HEK293 (cell line): ENCODE measurements around the gene ARIH2.
A peak's percentile ranks its signal among the peaks of the same experiment; 100 is the strongest.

Experiments
- CTCF ChIA-PET: fragments of 350-600 bp; formaldehyde crosslinking; extraction: SDS; loops from one replicate; lab custom pipeline; 2021; ENCODE audit warnings: antibody characterized with exemption; lab: Yijun Ruan, JAX
- POLR2A ChIA-PET: fragments of 300-600 bp; formaldehyde crosslinking; extraction: SDS; loops from one replicate; lab custom pipeline; 2020; ENCODE audit warnings: antibody characterized with exemption, inconsistent platforms; lab: Yijun Ruan, JAX
- H3K27ac ChIP-seq: fragments of 200-500 bp; sonication (Bioruptor generic); 2 replicates; pipeline ENCODE4 v1.5.1; 2014; ENCODE audit warnings: low read depth, low read length, control low read depth, inconsistent platforms; ENCODE audit errors: extremely low read depth
- H3K36me3 ChIP-seq, 2 experiments: fragments of 200-500 bp in 1 of 2; sonication (Bioruptor generic) in 1 of 2; 1 replicate in 1 of 2; 2 replicates in 1 of 2; pipeline ENCODE4 v1.5.1; 2014 to 2017; ENCODE audit warnings: inconsistent platforms in 2 of 2, low read length in 2 of 2; ENCODE audit not compliant: control insufficient read depth in 2 of 2, insufficient read depth in 1 of 2
- H3K4me1 ChIP-seq: fragments of 200-500 bp; sonication (Bioruptor generic); 2 replicates; pipeline ENCODE4 v1.5.1; 2014; ENCODE audit warnings: mild to moderate bottlenecking, low read length, inconsistent platforms; ENCODE audit not compliant: control insufficient read depth, insufficient read depth
- H3K4me3 ChIP-seq: 2 replicates; pipeline ENCODE4 v1.5.1; 2011; ENCODE audit warnings: low read depth, mild to moderate bottlenecking, control low read depth, low read length, moderate library complexity
- H3K9me3 ChIP-seq: fragments of 200-500 bp; sonication (Bioruptor generic); 2 replicates; pipeline ENCODE4 v1.5.1; 2014; ENCODE audit warnings: low read depth, low read length, inconsistent platforms; ENCODE audit not compliant: control insufficient read depth, insufficient read depth
- BCL11B ChIP-seq: fragments of 450-650 bp; formaldehyde crosslinking; IDR thresholded peaks from 2 replicates; pipeline ENCODE4 v1.5.1; 2016; ENCODE audit warnings: low read depth, missing biosample characterization, missing genetic modification characterization
- GLI2 ChIP-seq: fragments of 450-650 bp; formaldehyde crosslinking; IDR thresholded peaks from 2 replicates; pipeline ENCODE4; 2017; ENCODE audit warnings: missing biosample characterization, missing genetic modification characterization, low read depth, borderline replicate concordance
- GLIS1 ChIP-seq: fragments of 450-650 bp; formaldehyde crosslinking; IDR thresholded peaks from 2 replicates; pipeline ENCODE4 v1.5.1; 2016; ENCODE audit warnings: missing biosample characterization, missing genetic modification characterization
- GLIS2 ChIP-seq: fragments of 450-650 bp; formaldehyde crosslinking; IDR thresholded peaks from 2 replicates; pipeline ENCODE4 v1.5.1; 2016; ENCODE audit warnings: missing biosample characterization, missing genetic modification characterization
- KLF1 ChIP-seq: fragments of 450-650 bp; formaldehyde crosslinking; IDR thresholded peaks from 2 replicates; pipeline ENCODE4 v1.5.1; 2016; ENCODE audit warnings: missing biosample characterization, missing genetic modification characterization
- KLF10 ChIP-seq: fragments of 450-650 bp; IDR thresholded peaks from 2 replicates; pipeline ENCODE4 v1.5.1; 2018; ENCODE audit warnings: missing biosample characterization, mild to moderate bottlenecking, missing genetic modification characterization
- ZFP69B ChIP-seq: fragments of 450-650 bp; formaldehyde crosslinking; IDR thresholded peaks from 2 replicates; pipeline ENCODE4 v1.5.1; 2016; ENCODE audit warnings: missing biosample characterization, missing genetic modification characterization
- ZIC2 ChIP-seq: fragments of 450-650 bp; formaldehyde crosslinking; IDR thresholded peaks from 2 replicates; pipeline ENCODE4 v1.5.1; 2016; ENCODE audit warnings: missing biosample characterization, missing genetic modification characterization
- ZNF10 ChIP-seq: fragments of 450-650 bp; formaldehyde crosslinking; IDR thresholded peaks from 2 replicates; pipeline ENCODE4 v1.5.1; 2017; ENCODE audit warnings: missing biosample characterization, missing genetic modification characterization
- ZNF423 ChIP-seq: fragments of 450-650 bp; formaldehyde crosslinking; IDR thresholded peaks from 2 replicates; pipeline ENCODE4 v1.5.1; 2016; ENCODE audit warnings: missing biosample characterization, missing genetic modification characterization
- ZNF558 ChIP-seq: fragments of 450-650 bp; formaldehyde crosslinking; IDR thresholded peaks from 2 replicates; pipeline ENCODE4 v1.5.1; 2016; ENCODE audit warnings: missing biosample characterization, missing genetic modification characterization
- TF ChIP-seq, protein P1 (sequence below): IDR thresholded peaks from 2 replicates; pipeline ENCODE4 v1.6.1; 2011; ENCODE audit warnings: mild to moderate bottlenecking, low read depth, low read length, borderline replicate concordance
- TF ChIP-seq, protein P2 (sequence below): fragments of 450-650 bp; formaldehyde crosslinking; IDR thresholded peaks from 2 replicates; pipeline ENCODE4 v1.5.1; 2016; ENCODE audit warnings: missing biosample characterization, missing genetic modification characterization

Gene ARIH2

DNA sequence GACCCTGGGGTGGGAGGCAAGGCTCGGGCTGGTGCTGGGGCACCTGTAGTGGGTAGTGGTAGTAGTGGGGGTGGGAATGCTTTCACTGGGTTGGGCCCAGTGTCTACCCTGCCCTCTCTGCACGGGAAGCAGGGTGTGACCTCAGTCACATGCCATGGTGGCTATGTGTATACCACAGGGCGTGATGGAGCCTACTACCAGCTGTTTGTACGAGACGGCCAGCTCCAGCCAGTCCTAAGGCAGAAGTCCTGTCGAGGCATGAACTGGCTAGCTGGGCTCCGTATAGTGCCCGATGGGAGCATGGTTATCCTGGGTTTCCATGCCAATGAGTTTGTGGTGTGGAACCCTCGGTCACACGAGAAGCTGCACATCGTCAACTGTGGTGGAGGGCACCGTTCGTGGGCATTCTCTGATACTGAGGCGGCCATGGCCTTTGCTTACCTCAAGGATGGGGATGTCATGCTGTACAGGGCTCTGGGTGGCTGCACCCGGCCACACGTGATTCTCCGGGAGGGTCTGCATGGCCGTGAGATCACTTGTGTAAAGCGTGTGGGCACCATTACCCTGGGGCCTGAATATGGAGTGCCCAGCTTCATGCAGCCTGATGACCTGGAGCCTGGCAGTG lies 94.6 kb downstream of the ARIH2 start:
- Histone ChIP-seq H3K27ac (no peak overlapping the region), H3K9me3 (no peaks in the 10 kb centered on the region), H3K36me3 (peaks cover 3 to 66% of the 10 kb centered on the region in 2 experiments; a peak in 2 of 3 replicates), H3K4me1 (no peaks in the 10 kb centered on the region), H3K4me3 (no peak overlapping the region)
- POLR2A ChIA-PET: interaction anchor here (1.2 to 1.6 kb wide), 3 partner anchors 8 to 26 kb away, joined by 3 to 10 read pairs (median 8); no protein-coding TSS in a partner anchor
- CTCF ChIA-PET: interaction anchor here (0.6 to 2.6 kb wide), 5 partner anchors 9 to 1953 kb away, joined by 3 to 12 read pairs (median 3); partner anchors contain the start of genes NDUFAF3 and P4HTM
- TF ChIP-seq, protein P1, sequence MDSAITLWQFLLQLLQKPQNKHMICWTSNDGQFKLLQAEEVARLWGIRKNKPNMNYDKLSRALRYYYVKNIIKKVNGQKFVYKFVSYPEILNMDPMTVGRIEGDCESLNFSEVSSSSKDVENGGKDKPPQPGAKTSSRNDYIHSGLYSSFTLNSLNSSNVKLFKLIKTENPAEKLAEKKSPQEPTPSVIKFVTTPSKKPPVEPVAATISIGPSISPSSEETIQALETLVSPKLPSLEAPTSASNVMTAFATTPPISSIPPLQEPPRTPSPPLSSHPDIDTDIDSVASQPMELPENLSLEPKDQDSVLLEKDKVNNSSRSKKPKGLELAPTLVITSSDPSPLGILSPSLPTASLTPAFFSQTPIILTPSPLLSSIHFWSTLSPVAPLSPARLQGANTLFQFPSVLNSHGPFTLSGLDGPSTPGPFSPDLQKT: no peak
- TF ChIP-seq KLF1 (tag by site-specific recombination): peak; percentile 27; the same call in 1 of the 2 replicates

DNA sequence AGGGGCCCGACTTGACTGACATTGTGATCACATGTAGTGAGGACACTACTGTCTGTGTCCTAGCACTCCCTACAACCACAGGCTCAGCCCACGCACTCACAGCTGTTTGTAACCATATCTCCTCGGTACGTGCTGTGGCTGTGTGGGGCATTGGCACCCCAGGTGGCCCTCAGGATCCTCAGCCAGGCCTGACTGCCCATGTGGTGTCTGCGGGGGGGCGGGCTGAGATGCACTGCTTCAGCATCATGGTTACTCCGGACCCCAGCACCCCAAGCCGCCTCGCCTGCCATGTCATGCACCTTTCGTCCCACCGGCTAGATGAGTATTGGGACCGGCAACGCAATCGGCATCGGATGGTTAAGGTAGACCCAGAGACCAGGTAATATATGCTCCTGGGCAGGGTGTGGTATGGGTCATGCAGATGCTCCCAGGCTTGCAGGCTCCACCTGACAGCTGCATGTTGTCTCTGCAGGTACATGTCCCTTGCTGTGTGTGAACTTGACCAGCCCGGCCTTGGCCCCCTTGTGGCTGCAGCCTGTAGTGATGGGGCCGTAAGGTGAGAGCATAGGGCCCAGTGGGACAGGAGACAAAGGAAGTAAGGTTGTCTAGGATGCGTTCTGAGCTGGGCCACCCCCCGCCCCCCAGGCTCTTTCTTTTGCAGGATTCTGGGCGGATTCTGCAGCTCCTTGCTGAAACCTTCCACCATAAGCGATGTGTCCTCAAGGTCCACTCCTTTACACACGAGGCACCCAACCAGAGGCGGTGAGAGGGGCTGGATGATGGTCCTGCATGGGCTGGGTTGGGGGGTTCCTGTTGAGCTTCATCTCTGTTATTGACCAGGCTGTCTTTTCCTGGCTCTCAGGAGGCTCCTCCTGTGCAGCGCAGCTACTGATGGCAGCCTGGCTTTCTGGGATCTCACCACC lies 95.4 kb downstream of the ARIH2 start:
- H3K9me3 ChIP-seq: no peaks in the 10 kb centered on the region
- no peak overlapping the region for H3K4me3 ChIP-seq
- ChIA-PET POLR2A (interaction anchor here (1.2 to 1.6 kb wide), 2 partner anchors 17 to 27 kb away, joined by 3 to 10 read pairs; no protein-coding TSS in a partner anchor), CTCF (interaction anchor here (0.5 to 2.6 kb wide), 7 partner anchors 8 to 42 kb away, joined by 3 to 12 read pairs (median 3); partner anchors contain the start of genes NDUFAF3 and P4HTM)
- no peak overlapping the region; the same call in 1 of the 2 replicates for H3K27ac ChIP-seq
- TF ChIP-seq GLIS1 (peak; percentile 71), ZIC2 (tag by site-specific recombination) (peak; percentile 30; the same call in 1 of the 2 replicates), ZNF423 (tag by site-specific recombination) (no peak), GLIS2 (tag by site-specific recombination) (peak; percentile 26; the same call in 1 of the 2 replicates)
- peaks cover 3 to 63% of the 10 kb centered on the region in 2 experiments; a peak in 2 of 3 replicates for H3K36me3 ChIP-seq
- no peaks in the 10 kb centered on the region for H3K4me1 ChIP-seq

DNA sequence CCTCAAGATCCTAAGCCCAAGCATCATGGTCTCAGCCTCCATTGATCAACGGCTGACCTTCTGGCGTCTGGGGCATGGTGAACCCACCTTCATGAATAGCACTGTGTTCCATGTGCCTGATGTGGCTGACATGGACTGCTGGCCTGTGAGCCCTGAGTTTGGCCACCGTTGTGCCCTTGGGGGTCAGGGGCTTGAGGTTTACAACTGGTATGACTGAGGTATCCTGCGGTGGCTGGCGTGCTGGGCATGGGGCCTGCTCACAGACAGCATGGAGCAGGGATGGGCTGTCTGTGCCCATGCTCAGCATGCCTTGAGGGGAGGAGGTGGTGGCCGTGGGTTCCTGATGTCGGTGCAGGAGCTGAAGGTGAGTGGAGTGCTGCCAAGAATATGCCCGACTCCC lies 96.4 kb downstream of the ARIH2 start:
- peaks cover 3 to 60% of the 10 kb centered on the region in 2 experiments; a peak in 2 of 3 replicates for H3K36me3 ChIP-seq
- CTCF ChIA-PET: interaction anchor here (0.5 to 1.2 kb wide), 2 partner anchors 24 to 58 kb away, joined by 3 read pairs; no protein-coding TSS in a partner anchor
- TF ChIP-seq KLF10 (no peak), ZNF10 (tag by site-specific recombination) (no peak), GLI2 (tag by site-specific recombination) (no peak), BCL11B (tag by site-specific recombination) (no peak)
- TF ChIP-seq, protein P2, sequence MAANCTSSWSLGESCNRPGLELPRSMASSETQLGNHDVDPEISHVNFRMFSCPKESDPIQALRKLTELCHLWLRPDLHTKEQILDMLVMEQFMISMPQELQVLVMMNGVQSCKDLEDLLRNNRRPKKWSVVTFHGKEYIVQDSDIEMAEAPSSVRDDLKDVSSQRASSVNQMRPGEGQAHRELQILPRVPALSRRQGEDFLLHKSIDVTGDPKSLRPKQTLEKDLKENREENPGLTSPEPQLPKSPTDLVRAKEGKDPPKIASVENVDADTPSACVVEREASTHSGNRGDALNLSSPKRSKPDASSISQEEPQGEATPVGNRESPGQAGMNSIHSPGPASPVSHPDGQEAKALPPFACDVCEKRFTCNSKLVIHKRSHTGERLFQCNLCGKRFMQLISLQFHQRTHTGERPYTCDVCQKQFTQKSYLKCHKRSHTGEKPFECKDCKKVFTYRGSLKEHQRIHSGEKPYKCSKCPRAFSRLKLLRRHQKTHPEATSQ: no peak

DNA sequence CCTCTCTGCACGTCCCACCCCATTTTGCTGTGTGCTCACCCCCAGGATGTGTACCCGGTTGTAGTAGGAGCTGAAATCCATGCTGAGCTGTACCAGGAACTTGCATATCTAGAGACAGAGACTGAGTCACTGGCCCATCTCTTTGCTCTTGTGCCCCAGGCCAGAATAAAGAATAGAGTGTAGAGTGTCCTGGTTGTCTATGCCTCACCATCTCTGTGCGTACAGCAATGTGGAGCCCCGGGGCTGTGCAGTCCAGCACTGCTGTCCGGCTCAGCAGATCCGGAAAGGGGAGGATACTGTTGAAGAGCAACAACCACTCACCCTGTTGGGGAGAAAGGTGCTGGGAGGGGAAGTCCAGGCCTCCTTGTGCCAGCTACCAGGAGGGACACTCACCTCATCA lies 97.1 kb downstream of the ARIH2 start:
- Histone ChIP-seq H3K27ac (no peak overlapping the region), H3K9me3 (no peaks in the 10 kb centered on the region), H3K4me1 (no peaks in the 10 kb centered on the region), H3K36me3 (peaks cover 3 to 60% of the 10 kb centered on the region in 2 experiments; a peak in 2 of 3 replicates), H3K4me3 (no peak overlapping the region)
- TF ChIP-seq ZFP69B (tag by site-specific recombination): no peak
- TF ChIP-seq ZNF558: no peak
- ChIA-PET CTCF (interaction anchor here (0.5 to 0.6 kb wide), 3 partner anchors 57 to 279 kb away, joined by 3 to 4 read pairs (median 3); no protein-coding TSS in a partner anchor), POLR2A (interaction anchor here (1.0 to 10.4 kb wide), 2 partner anchors 8 to 10 kb away, joined by 3 to 141 read pairs; partner anchors contain the start of gene WDR6)

More for the DNA sequence above, 96.4 kb downstream of the ARIH2 start:
- Histone ChIP-seq H3K4me1 (no peaks in the 10 kb centered on the region), H3K27ac (no peak overlapping the region), H3K4me3 (no peak overlapping the region), H3K9me3 (no peaks in the 10 kb centered on the region)
- POLR2A ChIA-PET: interaction anchor here (0.6 to 10.4 kb wide), 2 partner anchors 8 to 67 kb away, joined by 5 to 141 read pairs; partner anchors contain the start of gene WDR6
